Hematopoietic multipotent progenitor cell treated with erythropoietin and hydrocortisone succinate and interleukin-3 and kit ligand, for 17 days (in vitro differentiated cells): ENCODE data around the gene NHEJ1.

ENCODE experiments used
- DNase-seq: peaks from one replicate; pipeline ENCODE4 v3.0.0-alpha.2; 2015; ENCODE audit warnings: low spot score

Gene NHEJ1

DNA sequence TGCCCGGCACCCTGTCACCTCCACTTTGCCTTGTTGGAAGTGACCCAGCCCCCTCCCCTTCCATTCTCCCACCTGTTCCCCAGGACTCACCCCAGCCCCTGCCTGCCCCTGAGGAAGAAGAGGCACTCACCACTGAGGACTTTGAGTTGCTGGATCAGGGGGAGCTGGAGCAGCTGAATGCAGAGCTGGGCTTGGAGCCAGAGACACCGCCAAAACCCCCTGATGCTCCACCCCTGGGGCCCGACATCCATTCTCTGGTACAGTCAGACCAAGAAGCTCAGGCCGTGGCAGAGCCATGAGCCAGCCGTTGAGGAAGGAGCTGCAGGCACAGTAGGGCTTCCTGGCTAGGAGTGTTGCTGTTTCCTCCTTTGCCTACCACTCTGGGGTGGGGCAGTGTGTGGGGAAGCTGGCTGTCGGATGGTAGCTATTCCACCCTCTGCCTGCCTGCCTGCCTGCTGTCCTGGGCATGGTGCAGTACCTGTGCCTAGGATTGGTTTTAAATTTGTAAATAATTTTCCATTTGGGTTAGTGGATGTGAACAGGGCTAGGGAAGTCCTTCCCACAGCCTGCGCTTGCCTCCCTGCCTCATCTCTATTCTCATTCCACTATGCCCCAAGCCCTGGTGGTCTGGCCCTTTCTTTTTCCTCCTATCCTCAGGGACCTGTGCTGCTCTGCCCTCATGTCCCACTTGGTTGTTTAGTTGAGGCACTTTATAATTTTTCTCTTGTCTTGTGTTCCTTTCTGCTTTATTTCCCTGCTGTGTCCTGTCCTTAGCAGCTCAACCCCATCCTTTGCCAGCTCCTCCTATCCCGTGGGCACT lies 21.9 kb upstream of the NHEJ1 start:
- peak; percentile 4 for DNase-seq

GRCh38 chr2:219181531-219181930 lies 20.9 kb upstream of the NHEJ1 start:
- no peak for DNase-seq

DNA sequence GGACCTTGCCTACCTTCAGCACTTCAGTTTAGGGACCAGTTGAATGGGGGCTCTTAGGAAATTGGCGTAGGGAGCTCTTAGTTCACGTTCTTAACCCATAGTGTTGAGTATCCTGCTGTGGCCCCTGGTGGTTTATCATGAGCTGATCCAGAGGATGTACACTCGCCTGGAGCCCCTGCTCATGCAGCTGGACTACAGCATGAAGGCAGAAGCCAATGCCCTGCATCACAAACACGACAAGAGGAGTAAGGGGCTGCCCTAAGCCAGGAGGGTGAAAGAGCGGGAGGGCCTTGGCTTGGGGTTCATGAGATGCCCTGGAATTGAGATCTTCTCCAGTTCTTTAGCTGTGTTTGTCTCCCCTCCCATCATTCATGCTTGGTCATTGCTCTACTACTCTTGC lies 20.3 kb upstream of the NHEJ1 start:
- peak; percentile 6 for DNase-seq

DNA sequence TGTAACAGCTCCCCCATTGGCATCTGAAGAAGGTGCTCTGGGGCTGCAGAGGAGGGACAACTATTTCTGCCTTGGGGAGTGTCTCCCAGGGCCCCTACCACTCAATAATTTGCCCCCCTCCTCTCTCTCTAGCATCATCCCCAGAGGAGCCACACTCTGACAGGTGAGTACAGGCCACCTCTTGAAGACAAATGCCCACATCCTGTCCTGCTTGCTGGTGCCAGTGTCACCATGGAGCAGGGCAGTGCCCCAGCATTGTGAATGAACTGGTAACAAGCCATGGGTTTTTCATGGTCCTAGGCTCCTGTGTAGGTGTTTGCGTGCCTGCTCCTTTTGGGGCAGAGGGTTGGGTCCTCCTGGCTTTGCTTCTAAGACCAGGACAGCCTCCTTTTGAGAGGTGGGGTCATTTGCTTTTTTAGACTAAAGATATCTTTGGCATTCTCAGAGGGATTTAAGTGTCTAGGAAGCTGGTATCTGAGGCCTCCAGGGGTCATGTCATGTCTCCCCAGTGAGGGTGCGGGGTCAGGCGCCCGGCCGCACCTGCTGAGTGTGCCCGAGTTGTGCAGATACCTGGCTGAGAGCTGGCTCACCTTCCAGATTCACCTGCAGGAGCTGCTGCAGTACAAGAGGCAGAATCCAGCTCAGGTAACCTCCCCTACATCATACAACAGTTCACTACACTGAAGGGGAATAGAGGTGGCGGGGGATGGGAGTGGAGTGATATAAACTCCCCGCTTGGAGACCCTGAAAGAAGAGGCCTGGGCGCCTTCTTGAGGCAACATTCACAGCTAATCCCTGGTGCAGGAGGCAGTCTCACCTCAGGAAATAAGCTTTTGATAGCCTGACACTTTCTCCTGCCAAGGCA lies 19.2 kb upstream of the NHEJ1 start:
- DNase-seq = no peak

DNA sequence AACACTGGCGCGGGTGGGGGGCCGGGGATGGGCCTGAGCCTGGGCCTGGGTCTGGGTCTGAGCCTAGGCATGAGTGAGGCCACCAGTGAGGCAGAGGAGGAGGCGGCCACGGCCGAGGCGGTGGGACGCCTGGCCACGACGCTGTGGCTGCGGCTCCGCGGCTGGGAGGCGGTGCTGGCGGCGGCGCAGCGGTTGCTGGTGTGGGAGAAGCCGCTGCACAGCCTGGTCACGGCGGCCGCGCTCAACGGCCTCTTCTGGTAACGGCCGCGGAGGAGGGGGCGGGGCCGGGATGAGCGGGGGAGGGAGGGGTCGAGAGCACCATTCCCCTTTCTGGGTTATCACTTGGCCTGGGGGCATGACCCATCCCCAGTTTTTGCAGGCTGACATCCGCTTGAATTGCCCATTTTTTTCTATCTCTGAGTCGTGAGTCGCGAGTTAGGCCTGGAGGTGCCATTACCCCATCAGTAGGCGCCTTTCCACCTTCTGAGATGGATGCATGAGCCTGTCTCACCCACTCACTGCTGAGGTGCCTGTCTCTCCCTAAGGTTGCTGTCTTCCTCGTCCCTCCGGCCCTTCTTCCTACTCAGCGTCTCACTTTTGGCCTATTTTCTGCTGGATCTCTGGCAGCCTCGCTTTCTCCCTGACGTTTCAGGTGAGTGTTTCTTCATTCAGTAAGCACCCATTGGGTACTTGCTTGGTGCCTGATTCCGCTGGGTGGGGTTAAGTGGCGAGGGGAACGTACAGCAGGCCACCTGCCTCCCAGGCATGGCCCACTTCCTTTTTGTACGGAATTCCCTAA lies 18.0 kb upstream of the NHEJ1 start:
- peak; percentile 75 for DNase-seq

- peak; percentile 97 for DNase-seq
Measured at GRCh38 chr2:219177552-219178376, 17.1 kb upstream of the NHEJ1 start, which contains the start of gene RETREG2. TSS of gene RETREG2 (plus strand) at chr2:219178275. CDS start at chr2:219178353, 78 bp downstream.

GRCh38 chr2:219176818-219177551 lies 16.4 kb upstream of the NHEJ1 start, which contains the start of gene CNPPD1:
TSS of gene CNPPD1 (minus strand) at chr2:219176925. CDS start at chr2:219176828, 97 bp downstream.
- peak; percentile 95 for DNase-seq

- peak; percentile 78 for DNase-seq
Measured at GRCh38 chr2:219175928-219176817, 15.6 kb upstream of the NHEJ1 start.

- DNase-seq = no peak
Measured at GRCh38 chr2:219175486-219175885, 14.9 kb upstream of the NHEJ1 start.

DNA sequence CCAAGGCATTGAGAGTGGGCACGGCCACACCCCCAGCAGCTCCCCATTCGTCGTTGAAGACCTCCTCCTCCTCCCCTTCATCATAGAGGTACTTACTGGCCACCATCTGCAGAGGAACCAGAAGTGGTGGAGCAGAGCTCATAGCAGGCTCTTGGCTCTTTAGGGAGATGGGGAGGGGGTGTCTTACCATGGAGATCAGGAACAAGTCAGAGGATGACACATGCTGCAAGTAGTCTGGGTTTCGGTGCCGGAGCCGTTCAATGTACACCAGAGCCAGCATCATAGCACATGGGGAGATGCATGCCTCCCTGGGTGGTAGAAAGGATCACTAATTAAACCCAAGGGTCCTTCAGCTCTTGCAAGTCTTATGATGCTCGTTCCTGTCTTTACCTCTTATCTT lies 14.2 kb upstream of the NHEJ1 start:
- DNase-seq = peak; percentile 15

- DNase-seq = peak; percentile 12
Measured at GRCh38 chr2:219174146-219174545, 13.5 kb upstream of the NHEJ1 start.

GRCh38 chr2:219173176-219173575 lies 12.6 kb upstream of the NHEJ1 start:
- DNase-seq = no peak

- DNase-seq = peak; percentile 23
Measured at GRCh38 chr2:219172231-219173154, 11.9 kb upstream of the NHEJ1 start.

- DNase-seq = peak; percentile 82
Measured at GRCh38 chr2:219171231-219171651, 10.6 kb upstream of the NHEJ1 start.

GRCh38 chr2:219169930-219170654 lies 9.5 kb upstream of the NHEJ1 start, which contains the start of gene SLC23A3:
TSS of gene SLC23A3 (minus strand) at chr2:219170029. CDS start at chr2:219169984, 45 bp downstream.
- peak; percentile 5 for DNase-seq

GRCh38 chr2:219168932-219169331 lies 8.3 kb upstream of the NHEJ1 start:
- peak; percentile 4 for DNase-seq

- DNase-seq = peak; percentile 3
Measured at GRCh38 chr2:219168526-219168925, 7.9 kb upstream of the NHEJ1 start.
